Endothelial cell (in vitro differentiated cells): Measurements from ENCODE around the gene BID. TPM values are rescaled to one million over a fixed set of nuclear protein-coding genes. Genes with fewer than 3 reads are reported as not detected.

Experiments used
- DNase-seq: peaks from one replicate; pipeline ENCODE4 v3.0.0; 2021; ENCODE audit warnings: low spot score
- H3K27ac Mint-ChIP-seq: one replicate; pipeline ENCODE4 v1.8.0; 2021; ENCODE audit warnings: mixed read lengths, inconsistent platforms; ENCODE audit not compliant: unreplicated experiment
- H3K27me3 Mint-ChIP-seq: one replicate; pipeline ENCODE4 v1.8.0; 2021; ENCODE audit warnings: mild to moderate bottlenecking, moderate library complexity, mixed read lengths, inconsistent platforms; ENCODE audit not compliant: unreplicated experiment
- H3K36me3 Mint-ChIP-seq: one replicate; pipeline ENCODE4 v1.8.0; 2021; ENCODE audit warnings: mild to moderate bottlenecking, low read depth, mixed read lengths, inconsistent platforms; ENCODE audit not compliant: unreplicated experiment
- H3K4me1 Mint-ChIP-seq: one replicate; pipeline ENCODE4 v1.8.0; 2021; ENCODE audit warnings: mild to moderate bottlenecking, mixed read lengths, inconsistent platforms; ENCODE audit not compliant: unreplicated experiment
- H3K4me3 Mint-ChIP-seq: one replicate; pipeline ENCODE4 v1.8.0; 2021; ENCODE audit warnings: mild to moderate bottlenecking, mixed read lengths, inconsistent platforms; ENCODE audit not compliant: unreplicated experiment
- H3K9me3 Mint-ChIP-seq: one replicate; pipeline ENCODE4 v1.8.0; 2021; ENCODE audit warnings: mixed read lengths, inconsistent platforms; ENCODE audit not compliant: unreplicated experiment
- CTCF ChIP-seq: fragments of 200-600 bp; sonication (generic); IDR thresholded peaks from one replicate; pipeline ENCODE4 v1.5.0; 2021; ENCODE audit warnings: antibody characterized with exemption; ENCODE audit not compliant: unreplicated experiment
- microRNA-seq: library from miRNA; unstranded; fragments of <30 nt; microRNA quantifications from one replicate; pipeline ENCODE4, GENCODE V29; 2020; ENCODE audit not compliant: unreplicated experiment
- total RNA-seq: library from RNA; stranded (reverse); fragmentation: NEBNext Ultra II Directional; extraction: Animal tissue kit (Norgen Biotek cat#: 25700); gene quantifications from one replicate; pipeline ENCODE4 v1.2.1, GENCODE V29; 2021; ENCODE audit not compliant: unreplicated experiment

The BID gene
- total RNA-seq, 1 donor from 2014 or later, result 32.5 TPM

GRCh38 chr22:17692841-17693240 lies 81.4 kb downstream of the BID start:
- no peak for TF ChIP-seq CTCF
- H3K9me3 Mint-ChIP-seq, result no peaks in the 10 kb centered on the region
- peaks cover 4% of the 10 kb centered on the region for H3K36me3 Mint-ChIP-seq
- H3K4me3 Mint-ChIP-seq, result no peak overlapping the region
- DNase-seq, result no peak
- peaks cover 1% of the 10 kb centered on the region for H3K27me3 Mint-ChIP-seq
- H3K4me1 Mint-ChIP-seq, result peaks cover 5% of the 10 kb centered on the region
- H3K27ac Mint-ChIP-seq, result no peak overlapping the region

GRCh38 chr22:17684245-17684644 lies 90.0 kb downstream of the BID start:
- Mint-ChIP-seq H3K27me3 (peaks cover 2% of the 10 kb centered on the region), H3K36me3 (peaks cover 4% of the 10 kb centered on the region), H3K27ac (no peak overlapping the region), H3K4me3 (no peak overlapping the region), H3K4me1 (no peaks in the 10 kb centered on the region), H3K9me3 (no peaks in the 10 kb centered on the region)
- DNase-seq, result no peak
- TF ChIP-seq CTCF, result no peak

Small RNA genes within 50 kb of the gene (microRNA-seq; reads per million reads assigned to microRNA genes)
- not detected for gene MIR3198-1

Other genes starting within 250 kb of the BID start
- 2.2 TPM for gene SLC25A18, start 211.0 kb downstream of the BID start, total RNA-seq
- 80.4 TPM for gene ATP6V1E1, start 145.7 kb downstream of the BID start, total RNA-seq
- 26.2 TPM for gene BCL2L13, start 135.7 kb downstream of the BID start, total RNA-seq